Epithelial cell of prostate (primary cell): ENCODE measurements around the gene RPL7A.
"Not testable (repeated sequence)": the region's sequence is repeated elsewhere in the genome, so short reads cannot be mapped to it uniquely, and the experiment has no call there.

Experiments
- DNase-seq: peaks from one replicate; pipeline ENCODE4 v3.0.0-alpha.2; 2011; ENCODE audit warnings: low read depth, low spot score
- H3K27ac ChIP-seq: fragments of 450-650 bp; 2 replicates; pipeline ENCODE4 v1.5.1; 2017; ENCODE audit warnings: mild to moderate bottlenecking

Gene RPL7A

GRCh38 chr9:133327021-133327420, 21.0 kb upstream of the RPL7A start:
- DNase-seq, H3K27ac ChIP-seq: not testable (repeated sequence)

- H3K27ac ChIP-seq, result no peak overlapping the region
- no peak for DNase-seq
Measured at GRCh38 chr9:133327834-133328484, 20.1 kb upstream of the RPL7A start.

GRCh38 chr9:133329306-133330156, 18.5 kb upstream of the RPL7A start:
- not testable (repeated sequence) for DNase-seq
- peak overlapping the region; percentile 30 for H3K27ac ChIP-seq

- no peak overlapping the region for H3K27ac ChIP-seq
- no peak for DNase-seq
Measured at GRCh38 chr9:133331221-133331620, 16.8 kb upstream of the RPL7A start.

- no peak overlapping the region for H3K27ac ChIP-seq
- DNase-seq, result no peak
Measured at GRCh38 chr9:133331641-133332380, 16.2 kb upstream of the RPL7A start.

GRCh38 chr9:133332381-133332730, 15.7 kb upstream of the RPL7A start:
- no peak for DNase-seq
- H3K27ac ChIP-seq, result no peak overlapping the region

GRCh38 chr9:133333011-133333410, 15.0 kb upstream of the RPL7A start:
- DNase-seq, result no peak
- H3K27ac ChIP-seq, result no peak overlapping the region

- H3K27ac ChIP-seq, result no peak overlapping the region
- DNase-seq, result no peak
Measured at GRCh38 chr9:133333566-133333965, 14.5 kb upstream of the RPL7A start.

- H3K27ac ChIP-seq, result no peak overlapping the region
- DNase-seq, result no peak
Measured at GRCh38 chr9:133334161-133334560, 13.9 kb upstream of the RPL7A start.

GRCh38 chr9:133334888-133335287, 13.1 kb upstream of the RPL7A start:
- DNase-seq, H3K27ac ChIP-seq: not testable (repeated sequence)

GRCh38 chr9:133335924-133336811, 11.8 kb upstream of the RPL7A start, which contains the start of gene SURF6:
SURF6 (minus strand) TSS chr9:133336188; CDS start chr9:133336132, 56 bp downstream.
- H3K27ac ChIP-seq, result peak within 1 kb of the TSS; percentile 56
- DNase-seq, result peak; percentile 43

- DNase-seq, result no peak
- no peak overlapping the region for H3K27ac ChIP-seq
Measured at GRCh38 chr9:133339641-133340040, 8.4 kb upstream of the RPL7A start.

- DNase-seq, result no peak
- no peak overlapping the region for H3K27ac ChIP-seq
Measured at GRCh38 chr9:133340256-133340655, 7.8 kb upstream of the RPL7A start.

GRCh38 chr9:133340916-133341315, 7.1 kb upstream of the RPL7A start:
- no peak overlapping the region for H3K27ac ChIP-seq
- no peak for DNase-seq

- no peak overlapping the region for H3K27ac ChIP-seq
- no peak for DNase-seq
Measured at GRCh38 chr9:133341369-133342068, 6.5 kb upstream of the RPL7A start.

GRCh38 chr9:133342069-133342406, 6.0 kb upstream of the RPL7A start:
- no peak for DNase-seq
- no peak overlapping the region for H3K27ac ChIP-seq

- no peak for DNase-seq
- no peak overlapping the region for H3K27ac ChIP-seq
Measured at GRCh38 chr9:133342570-133342969, 5.4 kb upstream of the RPL7A start.

GRCh38 chr9:133344071-133344470, 3.9 kb upstream of the RPL7A start:
- H3K27ac ChIP-seq, result no peak overlapping the region
- no peak for DNase-seq

- DNase-seq, result no peak
- H3K27ac ChIP-seq, result no peak overlapping the region
Measured at GRCh38 chr9:133344979-133345378, 3.0 kb upstream of the RPL7A start.

- no peak overlapping the region for H3K27ac ChIP-seq
- DNase-seq, result no peak
Measured at GRCh38 chr9:133345596-133345995, 2.4 kb upstream of the RPL7A start.
